SK-N-SH treated with all-trans-retinoic acid at 6 μM for 48 hours (cell line): ENCODE data around the gene TRAF6.
A peak's percentile ranks its signal among the peaks of the same experiment; 100 is the strongest.

ENCODE experiments used
- ATAC-seq: fragments of 200-7000 bp; cut with Tn5 transposase; 3 replicates; pipeline ENCODE4 v1.9.1; 2020; ENCODE audit warnings: mild to moderate bottlenecking, moderate library complexity
- ARNTL ChIP-seq: fragments of 450-650 bp; formaldehyde crosslinking; IDR thresholded peaks from 2 replicates; pipeline ENCODE4 v1.5.0; 2020; ENCODE audit warnings: low read depth, mild to moderate bottlenecking, moderate library complexity, borderline replicate concordance
- BACH2 ChIP-seq: fragments of 250-450 bp; sonication (Bioruptor Pico); IDR thresholded peaks from 2 replicates; pipeline ENCODE4 v1.9.0; 2021; ENCODE audit warnings: mild to moderate bottlenecking, borderline replicate concordance
- CREB5 ChIP-seq: fragments of 250-450 bp; sonication (Bioruptor Pico); IDR thresholded peaks from 2 replicates; pipeline ENCODE4 v1.5.1; 2020; ENCODE audit warnings: low read depth, mild to moderate bottlenecking, moderate library complexity
- CSDC2 ChIP-seq: fragments of 250-450 bp; sonication (Bioruptor Pico); IDR thresholded peaks from 2 replicates; pipeline ENCODE4 v1.5.0; 2020; ENCODE audit warnings: mild to moderate bottlenecking, moderate library complexity
- ESRRG ChIP-seq: fragments of 250-450 bp; sonication (Bioruptor Pico); IDR thresholded peaks from 2 replicates; pipeline ENCODE4 v1.6.1; 2021; ENCODE audit warnings: mild to moderate bottlenecking
- GLIS3 ChIP-seq: fragments of 250-450 bp; sonication (Bioruptor Pico); IDR thresholded peaks from 2 replicates; pipeline ENCODE4 v1.5.0; 2020; ENCODE audit warnings: mild to moderate bottlenecking, moderate library complexity
- ISL1 ChIP-seq: fragments of 250-450 bp; sonication (Bioruptor Pico); IDR thresholded peaks from 2 replicates; pipeline ENCODE4 v2.1.2; 2022; ENCODE audit warnings: mild to moderate bottlenecking, moderate library complexity
- POU6F1 ChIP-seq: fragments of 250-450 bp; sonication (Bioruptor Pico); IDR thresholded peaks from 2 replicates; pipeline ENCODE4 v1.8.0; 2021; ENCODE audit warnings: low read depth, mild to moderate bottlenecking, moderate library complexity, borderline replicate concordance
- SNAI2 ChIP-seq: fragments of 250-450 bp; sonication (Bioruptor Pico); IDR thresholded peaks from 2 replicates; pipeline ENCODE4 v1.5.0; 2020; ENCODE audit warnings: mild to moderate bottlenecking, moderate library complexity
- TCF4 ChIP-seq: fragments of 250-450 bp; sonication (Bioruptor Pico); IDR thresholded peaks from 2 replicates; pipeline ENCODE4 v1.8.0; 2021; ENCODE audit warnings: mild to moderate bottlenecking, moderate library complexity, borderline replicate concordance
- TOX ChIP-seq: fragments of 250-450 bp; sonication (Bioruptor Pico); IDR thresholded peaks from 2 replicates; pipeline ENCODE4 v1.8.0; 2021; ENCODE audit warnings: mild to moderate bottlenecking, moderate library complexity, borderline replicate concordance
- TSHZ2 ChIP-seq: fragments of 250-450 bp; sonication (Bioruptor Pico); IDR thresholded peaks from 2 replicates; pipeline ENCODE4 v1.5.0; 2020; ENCODE audit warnings: mild to moderate bottlenecking, moderate library complexity
- ZC3H10 ChIP-seq: fragments of 250-450 bp; sonication (Bioruptor Pico); IDR thresholded peaks from 2 replicates; pipeline ENCODE4 v1.5.1; 2021; ENCODE audit warnings: mild to moderate bottlenecking, moderate library complexity
- ZFP3 ChIP-seq: fragments of 250-450 bp; sonication (Bioruptor Pico); IDR thresholded peaks from 2 replicates; pipeline ENCODE4 v1.5.0; 2020; ENCODE audit warnings: mild to moderate bottlenecking, moderate library complexity
- ZFP30 ChIP-seq: fragments of 450-650 bp; formaldehyde crosslinking; IDR thresholded peaks from 2 replicates; pipeline ENCODE4 v1.5.0; 2022; ENCODE audit warnings: mild to moderate bottlenecking, moderate library complexity
- ZNF565 ChIP-seq: fragments of 450-650 bp; formaldehyde crosslinking; conservative IDR thresholded peaks from 2 replicates; pipeline ENCODE4 v1.5.0; 2020; ENCODE audit warnings: low read depth, mild to moderate bottlenecking, moderate library complexity
- ZNF70 ChIP-seq: fragments of 450-650 bp; formaldehyde crosslinking; IDR thresholded peaks from 2 replicates; pipeline ENCODE4 v1.5.0; 2020; ENCODE audit warnings: mild to moderate bottlenecking, moderate library complexity
- ZNF8 ChIP-seq: fragments of 450-650 bp; formaldehyde crosslinking; IDR thresholded peaks from 2 replicates; pipeline ENCODE4 v1.5.0; 2020; ENCODE audit warnings: mild to moderate bottlenecking, moderate library complexity
- TF ChIP-seq, protein P1 (sequence below): fragments of 250-450 bp; sonication (Bioruptor Pico); IDR thresholded peaks from 2 replicates; pipeline ENCODE4 v1.8.0; 2020; ENCODE audit warnings: mild to moderate bottlenecking, moderate library complexity, borderline replicate concordance

TRAF6 gene

GRCh38 chr11:36450110-36450572 lies 59.9 kb downstream of the TRAF6 start:
- peak; percentile 61 for ATAC-seq
- TF ChIP-seq, protein P1, sequence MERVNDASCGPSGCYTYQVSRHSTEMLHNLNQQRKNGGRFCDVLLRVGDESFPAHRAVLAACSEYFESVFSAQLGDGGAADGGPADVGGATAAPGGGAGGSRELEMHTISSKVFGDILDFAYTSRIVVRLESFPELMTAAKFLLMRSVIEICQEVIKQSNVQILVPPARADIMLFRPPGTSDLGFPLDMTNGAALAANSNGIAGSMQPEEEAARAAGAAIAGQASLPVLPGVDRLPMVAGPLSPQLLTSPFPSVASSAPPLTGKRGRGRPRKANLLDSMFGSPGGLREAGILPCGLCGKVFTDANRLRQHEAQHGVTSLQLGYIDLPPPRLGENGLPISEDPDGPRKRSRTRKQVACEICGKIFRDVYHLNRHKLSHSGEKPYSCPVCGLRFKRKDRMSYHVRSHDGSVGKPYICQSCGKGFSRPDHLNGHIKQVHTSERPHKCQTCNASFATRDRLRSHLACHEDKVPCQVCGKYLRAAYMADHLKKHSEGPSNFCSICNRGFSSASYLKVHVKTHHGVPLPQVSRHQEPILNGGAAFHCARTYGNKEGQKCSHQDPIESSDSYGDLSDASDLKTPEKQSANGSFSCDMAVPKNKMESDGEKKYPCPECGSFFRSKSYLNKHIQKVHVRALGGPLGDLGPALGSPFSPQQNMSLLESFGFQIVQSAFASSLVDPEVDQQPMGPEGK (CRISPR knock-in tag) = no peak
- TF ChIP-seq CSDC2 = no peak
- TF ChIP-seq, all 23 proteins: peak for 0

DNA sequence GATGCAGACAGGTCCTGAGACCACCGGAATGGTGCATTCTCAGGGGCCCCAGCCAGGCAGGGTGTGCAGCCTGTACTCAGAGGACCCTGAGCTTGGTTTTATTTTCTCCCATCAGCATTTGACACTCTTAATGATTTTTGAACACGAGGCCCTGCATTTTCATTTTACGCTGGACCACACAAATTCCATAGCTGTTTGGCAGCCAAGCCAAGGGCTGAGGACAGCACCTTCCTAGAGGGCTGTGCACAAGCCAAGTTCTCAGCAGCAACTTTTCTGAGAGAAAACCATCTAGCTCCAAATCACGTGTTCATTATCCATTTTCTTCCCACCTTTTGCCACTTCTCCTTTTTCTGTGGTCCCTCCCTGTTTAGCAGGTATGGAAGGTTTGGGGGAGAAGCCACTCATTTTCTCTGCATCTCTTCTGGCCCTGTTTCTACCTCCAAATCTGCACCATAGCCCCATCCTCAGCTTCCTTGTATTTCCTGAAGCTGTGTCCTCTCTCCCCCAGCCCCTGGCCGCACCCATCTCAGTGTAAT lies 60.4 kb downstream of the TRAF6 start:
- ATAC-seq = no peak
- TF ChIP-seq ZNF565 = no peak

- no peak for ATAC-seq
- TF ChIP-seq ESRRG (CRISPR knock-in tag) (no peak), ARNTL (CRISPR knock-in tag) (no peak), CREB5 (no peak), TCF4 (no peak), BACH2 (no peak), SNAI2 (CRISPR knock-in tag) (no peak), ZNF8 (CRISPR knock-in tag) (no peak), POU6F1 (CRISPR knock-in tag) (no peak), ISL1 (CRISPR knock-in tag) (no peak), TOX (no peak), TSHZ2 (CRISPR knock-in tag) (no peak), ZFP30 (no peak), ZFP3 (CRISPR knock-in tag) (no peak), ZNF70 (no peak), ZC3H10 (no peak)
Observed at GRCh38 chr11:36447947-36448346, 62.1 kb downstream of the TRAF6 start.

DNA sequence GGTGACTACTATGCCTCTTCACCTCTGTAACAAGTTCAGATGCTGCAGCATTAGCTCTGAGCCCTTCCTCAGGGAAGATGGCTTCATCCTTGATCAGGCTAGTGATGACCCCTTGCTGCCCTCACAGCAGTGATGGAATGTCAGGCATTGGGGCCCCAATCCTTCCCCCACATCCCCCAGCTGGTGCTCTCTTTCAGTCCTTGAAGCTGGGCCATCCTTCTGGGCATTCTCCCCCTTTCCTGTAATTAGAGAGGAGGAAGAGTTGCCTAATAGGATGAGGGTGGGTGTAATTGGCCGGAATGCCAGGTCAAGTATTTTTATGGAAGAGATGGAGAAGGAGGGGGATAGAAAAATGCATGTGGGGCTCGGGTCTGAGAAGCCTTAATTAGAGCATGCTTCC lies 62.6 kb downstream of the TRAF6 start:
- no peak for ATAC-seq
- TF ChIP-seq ZFP30 = no peak
- TF ChIP-seq ZC3H10 = no peak
- TF ChIP-seq GLIS3 (CRISPR knock-in tag) = no peak
- no peak for TF ChIP-seq TCF4
- TF ChIP-seq, protein P1 (CRISPR knock-in tag) = no peak
- TF ChIP-seq ARNTL (CRISPR knock-in tag) = no peak
- no peak for TF ChIP-seq POU6F1 (CRISPR knock-in tag)
